HG03060 (cell line): ENCODE results near the gene UBE2D2.

Experiments used
- ATAC-seq: cut with Tn5 transposase; IDR thresholded peaks from one replicate; pipeline ENCODE4 v1.9.1; 2021; ENCODE audit warnings: low read depth, moderate number of reproducible peaks; ENCODE audit not compliant: unreplicated experiment

UBE2D2 gene

GRCh38 chr5:139658928-139659667 lies 98.0 kb downstream of the UBE2D2 start:
- no peak for ATAC-seq

GRCh38 chr5:139659695-139660101 lies 98.6 kb downstream of the UBE2D2 start:
- ATAC-seq, result no peak

- no peak for ATAC-seq
Observed at GRCh38 chr5:139660105-139660922, 99.2 kb downstream of the UBE2D2 start.

GRCh38 chr5:139660923-139661814 lies 100.0 kb downstream of the UBE2D2 start:
- ATAC-seq, result no peak

GRCh38 chr5:139662617-139663016 lies 101.5 kb downstream of the UBE2D2 start:
- no peak for ATAC-seq

DNA sequence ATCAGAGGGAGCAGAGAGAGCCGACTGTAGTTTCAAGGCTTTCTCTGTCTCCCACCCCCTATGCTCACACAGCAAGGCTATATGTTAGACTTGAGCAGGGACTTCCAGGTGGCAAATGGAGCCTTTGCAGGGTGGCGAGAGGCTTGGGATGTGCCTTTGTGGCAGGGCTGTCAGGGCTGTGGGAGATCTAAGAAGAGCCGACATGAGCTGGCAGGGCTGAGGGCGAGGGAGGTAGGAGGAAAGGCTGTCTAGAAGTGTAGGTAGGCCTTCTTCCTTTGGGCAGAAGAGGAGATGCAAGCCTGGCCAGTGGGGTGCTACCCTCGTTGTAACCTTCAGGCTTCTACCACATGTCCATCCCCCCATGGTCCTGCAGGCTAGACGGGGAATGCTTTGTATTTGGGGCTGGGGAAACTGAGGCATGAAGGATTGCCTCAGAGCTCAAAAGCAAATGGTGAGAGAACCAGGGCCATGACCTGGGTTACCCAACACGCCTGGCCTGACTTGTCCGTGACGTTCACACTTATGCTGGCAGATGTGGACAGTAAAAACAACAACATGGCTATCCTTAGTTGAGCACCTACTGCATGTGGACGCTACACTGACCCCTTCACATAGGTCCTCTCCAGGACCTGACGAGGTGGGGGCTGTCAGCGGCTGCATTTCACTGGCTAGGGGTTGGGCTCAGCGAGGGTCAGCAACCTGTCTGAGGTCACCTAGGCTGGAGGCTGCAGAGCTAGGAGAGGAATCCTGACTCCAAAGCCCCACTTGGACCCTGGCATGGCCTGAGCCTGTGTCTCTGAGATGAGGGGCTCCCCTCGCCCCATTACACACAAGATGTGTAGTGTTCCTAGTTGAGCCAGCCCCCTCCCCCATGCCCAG lies 102.3 kb downstream of the UBE2D2 start:
- no peak for ATAC-seq

- peak; percentile 28 for ATAC-seq
Observed at GRCh38 chr5:139664086-139664693, 103.1 kb downstream of the UBE2D2 start.

DNA sequence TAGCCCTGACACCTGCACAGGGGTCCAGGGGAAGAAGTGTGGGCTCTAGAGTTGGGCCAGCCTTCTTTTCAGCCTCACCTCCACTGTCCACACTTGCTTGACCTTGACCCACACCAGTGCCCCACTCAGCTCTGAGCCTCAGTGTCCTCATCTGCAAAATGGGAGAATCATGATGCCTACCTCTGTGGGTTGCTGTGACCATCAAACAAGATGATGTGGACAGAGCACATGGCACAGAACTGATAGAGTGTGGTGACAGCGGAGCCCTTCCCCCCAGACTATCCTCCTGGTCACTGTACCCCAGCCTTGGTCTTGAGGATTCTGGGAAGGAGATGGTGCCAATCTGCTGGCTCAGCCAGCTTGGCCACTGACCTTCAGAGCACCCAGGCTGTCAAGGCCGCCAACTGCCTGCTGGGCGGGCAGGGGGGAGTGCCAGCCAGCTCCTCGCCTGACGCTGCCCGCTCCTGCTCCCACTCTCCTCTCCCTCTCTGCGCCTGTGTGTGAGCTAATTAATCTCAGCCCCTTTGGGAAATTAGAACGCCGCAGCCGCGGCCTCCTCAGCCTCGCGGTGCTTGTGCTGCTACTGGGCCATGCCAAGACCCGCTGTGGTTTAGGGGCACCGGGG lies 103.7 kb downstream of the UBE2D2 start:
- no peak for ATAC-seq

DNA sequence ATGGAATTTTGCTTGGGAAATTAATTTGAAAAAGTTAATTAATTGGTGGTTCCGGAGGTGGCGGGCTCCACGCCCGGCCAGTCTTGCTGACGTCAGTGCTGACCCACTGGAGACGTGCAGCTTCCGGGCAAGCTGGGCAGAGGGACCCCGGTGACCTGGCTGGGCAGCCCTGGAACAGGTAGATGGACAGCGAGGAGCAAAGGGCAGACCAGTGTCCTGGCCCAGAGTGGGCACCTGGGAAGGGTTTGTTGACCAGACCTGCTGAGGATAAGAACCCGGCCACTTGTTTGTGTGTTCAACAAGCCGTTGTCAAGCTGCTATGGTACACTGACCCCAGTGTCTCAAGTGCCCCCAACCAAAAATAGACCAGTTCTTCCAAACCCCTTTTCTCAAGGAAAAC lies 104.5 kb downstream of the UBE2D2 start:
- no peak for ATAC-seq

GRCh38 chr5:139666551-139666950 lies 105.4 kb downstream of the UBE2D2 start:
- ATAC-seq, result no peak

DNA sequence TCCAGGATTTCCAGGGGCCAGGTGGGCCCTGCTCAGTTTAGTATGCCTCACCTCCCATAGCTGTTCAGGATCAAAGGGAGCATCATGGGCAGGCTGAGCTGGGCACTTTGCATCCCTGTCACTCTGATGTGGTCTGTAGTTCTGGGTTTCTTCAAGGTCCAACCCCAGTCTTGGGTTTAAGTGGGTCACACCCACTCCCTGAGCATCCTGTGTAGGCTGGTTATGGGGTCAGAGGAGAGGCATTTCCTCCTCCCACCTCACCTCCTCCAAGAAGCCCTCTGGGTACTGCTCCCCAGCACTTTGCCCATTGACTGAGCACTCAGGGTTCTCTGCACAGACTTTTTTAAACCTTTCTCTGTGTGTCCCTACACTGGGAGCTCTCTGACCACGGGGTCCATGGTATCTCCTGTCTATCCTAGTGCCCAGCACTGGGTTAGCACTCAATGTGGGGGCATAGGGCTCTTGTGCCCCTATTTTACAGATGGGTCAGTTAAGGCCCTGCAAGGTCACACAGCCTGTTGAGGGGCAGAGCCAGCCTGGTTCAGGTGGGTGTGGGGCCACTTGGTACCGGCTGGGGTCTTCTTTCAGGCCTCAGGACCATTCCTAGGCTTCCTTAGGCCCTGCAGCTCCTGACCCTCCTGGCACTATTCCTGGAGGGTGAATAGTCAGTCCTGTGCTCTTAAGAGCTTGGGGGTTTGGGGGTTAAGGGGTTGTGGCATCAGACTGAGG lies 106.0 kb downstream of the UBE2D2 start:
- ATAC-seq, result no peak

- no peak for ATAC-seq
Observed at GRCh38 chr5:139667730-139668063, 106.6 kb downstream of the UBE2D2 start.

GRCh38 chr5:139668064-139668880 lies 107.1 kb downstream of the UBE2D2 start:
- no peak for ATAC-seq

DNA sequence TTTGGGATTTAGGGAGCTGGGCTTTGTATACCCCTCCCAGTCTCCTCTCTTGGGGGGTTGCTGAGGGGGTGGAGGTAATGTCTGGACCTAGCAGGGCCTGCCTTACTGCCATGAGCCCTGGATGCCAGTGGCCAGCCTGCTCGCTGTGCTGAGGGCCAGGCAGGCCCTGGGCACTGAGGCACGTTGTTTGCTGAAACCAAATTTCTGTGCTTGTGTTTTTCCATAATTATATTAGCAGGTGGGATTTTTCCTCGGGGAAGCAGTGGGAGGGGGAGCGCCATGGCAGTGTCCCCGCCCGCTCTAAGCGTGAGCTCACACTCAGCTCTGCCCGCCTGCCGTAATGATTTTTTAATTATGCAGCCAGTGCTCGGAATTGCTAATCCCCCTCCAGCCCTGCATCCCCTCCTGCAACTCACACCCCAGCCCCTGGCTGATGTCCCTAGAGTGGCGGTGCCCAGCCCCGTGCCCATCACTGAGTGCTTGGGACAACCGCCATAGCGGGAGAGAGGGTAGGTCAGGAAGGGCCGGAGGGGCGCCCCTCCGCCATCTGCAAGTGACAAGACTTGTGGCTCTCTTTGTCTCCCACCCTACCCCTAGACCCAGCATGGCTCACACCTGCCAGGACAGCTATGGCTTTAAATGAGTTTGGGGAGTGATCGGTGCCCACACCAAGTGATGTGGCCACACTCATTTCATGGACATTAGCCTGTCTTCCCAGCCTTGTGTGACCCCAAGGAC lies 108.0 kb downstream of the UBE2D2 start:
- no peak for ATAC-seq

DNA sequence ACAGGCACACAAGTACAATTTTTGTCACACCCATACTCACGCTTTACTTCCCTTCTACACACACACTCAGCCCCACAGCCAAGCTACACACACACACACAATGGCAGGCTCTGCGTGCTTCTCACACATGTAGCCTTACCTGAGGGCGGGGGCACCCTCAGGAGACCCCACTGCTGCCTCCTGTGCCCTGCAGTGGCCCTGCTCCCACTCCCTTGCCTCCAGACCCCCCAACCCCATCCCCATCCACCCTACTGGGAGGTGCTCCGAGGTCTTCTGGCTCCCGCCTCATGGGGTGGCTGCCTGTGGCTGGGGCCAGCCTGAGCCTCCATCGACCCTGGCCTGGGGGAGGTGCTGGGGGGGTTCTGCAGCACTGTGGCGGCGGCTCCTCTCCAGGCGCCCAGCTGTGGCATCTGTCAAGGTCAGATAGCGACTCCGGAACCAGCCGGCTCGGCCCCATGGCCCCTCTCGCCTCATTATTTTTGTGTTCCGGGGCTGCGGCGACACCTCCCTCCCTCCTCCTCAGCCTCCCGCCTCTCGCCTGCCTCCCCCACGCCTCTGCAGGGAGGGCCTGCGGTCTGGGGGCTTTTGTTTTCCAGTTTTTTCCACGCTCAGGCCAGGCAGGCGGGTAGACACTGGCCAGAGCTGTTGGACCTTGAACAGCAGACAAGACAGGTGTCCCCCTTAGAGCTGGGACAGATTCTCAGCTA lies 108.7 kb downstream of the UBE2D2 start:
- no peak for ATAC-seq

GRCh38 chr5:139670369-139671095 lies 109.4 kb downstream of the UBE2D2 start:
- peak; percentile 48 for ATAC-seq
